ENCODE data around the gene IGFBP6. TPM values are rescaled to one million over a fixed set of nuclear protein-coding genes. Genes with fewer than 3 reads are reported as not detected.

Gene IGFBP6
- polyA plus RNA-seq, 1 donor from 2014 or later: not detected

GRCh38 chr12:53082637-53083175 lies 14.8 kb upstream of the IGFBP6 start:
- no peaks in the 10 kb centered on the region for H4K20me1 ChIP-seq (ENCODE audit: insufficient read depth)
- peaks cover 4% of the 10 kb centered on the region for H3F3A ChIP-seq (ENCODE audit: insufficient read depth, low read length, poor library complexity, severe bottlenecking)
- H3K4me3 ChIP-seq (ENCODE audit: low read length): no peak overlapping the region
- no peak overlapping the region for H3K27ac ChIP-seq (ENCODE audit: low read length)
- H3K36me3 ChIP-seq (ENCODE audit: insufficient read depth, low read length): no peaks in the 10 kb centered on the region
- peaks cover 11% of the 10 kb centered on the region for H3K79me2 ChIP-seq (replicated peaks; ENCODE audit: insufficient read depth, low read length)
- no peak overlapping the region for H3K9ac ChIP-seq (ENCODE audit: low read length)
- H3K9me2 ChIP-seq (ENCODE audit: insufficient read depth, low read length): no peaks in the 10 kb centered on the region
- H3K9me3 ChIP-seq (ENCODE audit: low read length): no peaks in the 10 kb centered on the region
- H3K4me2 ChIP-seq (ENCODE audit: low read length): no peak overlapping the region
- no peak overlapping the region for H2AFZ ChIP-seq (ENCODE audit: low read depth, low read length)
- no peaks in the 10 kb centered on the region for H3K27me3 ChIP-seq (ENCODE audit: insufficient read depth, low read depth, low read length)
- TF ChIP-seq POLR2AphosphoS5 (IDR thresholded peaks at IDR 0.05) (no peak), TAF1 (IDR thresholded peaks at IDR 0.05; ENCODE audit: low read depth) (no peak), CTCF (IDR thresholded peaks at IDR 0.05; ENCODE audit: poor library complexity, severe bottlenecking) (no peak), RAD21 (conservative IDR thresholded peaks at IDR 0.05) (no peak), EZH2 (IDR thresholded peaks at IDR 0.05; ENCODE audit: borderline replicate concordance, insufficient read depth, low read length, poor library complexity, severe bottlenecking) (no peak), SMC3 (conservative IDR thresholded peaks at IDR 0.05; ENCODE audit: poor library complexity) (no peak), MXI1 (conservative IDR thresholded peaks at IDR 0.05; ENCODE audit: poor library complexity, severe bottlenecking) (no peak), EP300 (conservative IDR thresholded peaks at IDR 0.05; ENCODE audit: poor library complexity, severe bottlenecking) (no peak)
- TF ChIP-seq, protein P1, sequence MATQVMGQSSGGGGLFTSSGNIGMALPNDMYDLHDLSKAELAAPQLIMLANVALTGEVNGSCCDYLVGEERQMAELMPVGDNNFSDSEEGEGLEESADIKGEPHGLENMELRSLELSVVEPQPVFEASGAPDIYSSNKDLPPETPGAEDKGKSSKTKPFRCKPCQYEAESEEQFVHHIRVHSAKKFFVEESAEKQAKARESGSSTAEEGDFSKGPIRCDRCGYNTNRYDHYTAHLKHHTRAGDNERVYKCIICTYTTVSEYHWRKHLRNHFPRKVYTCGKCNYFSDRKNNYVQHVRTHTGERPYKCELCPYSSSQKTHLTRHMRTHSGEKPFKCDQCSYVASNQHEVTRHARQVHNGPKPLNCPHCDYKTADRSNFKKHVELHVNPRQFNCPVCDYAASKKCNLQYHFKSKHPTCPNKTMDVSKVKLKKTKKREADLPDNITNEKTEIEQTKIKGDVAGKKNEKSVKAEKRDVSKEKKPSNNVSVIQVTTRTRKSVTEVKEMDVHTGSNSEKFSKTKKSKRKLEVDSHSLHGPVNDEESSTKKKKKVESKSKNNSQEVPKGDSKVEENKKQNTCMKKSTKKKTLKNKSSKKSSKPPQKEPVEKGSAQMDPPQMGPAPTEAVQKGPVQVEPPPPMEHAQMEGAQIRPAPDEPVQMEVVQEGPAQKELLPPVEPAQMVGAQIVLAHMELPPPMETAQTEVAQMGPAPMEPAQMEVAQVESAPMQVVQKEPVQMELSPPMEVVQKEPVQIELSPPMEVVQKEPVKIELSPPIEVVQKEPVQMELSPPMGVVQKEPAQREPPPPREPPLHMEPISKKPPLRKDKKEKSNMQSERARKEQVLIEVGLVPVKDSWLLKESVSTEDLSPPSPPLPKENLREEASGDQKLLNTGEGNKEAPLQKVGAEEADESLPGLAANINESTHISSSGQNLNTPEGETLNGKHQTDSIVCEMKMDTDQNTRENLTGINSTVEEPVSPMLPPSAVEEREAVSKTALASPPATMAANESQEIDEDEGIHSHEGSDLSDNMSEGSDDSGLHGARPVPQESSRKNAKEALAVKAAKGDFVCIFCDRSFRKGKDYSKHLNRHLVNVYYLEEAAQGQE (IDR thresholded peaks at IDR 0.05; ENCODE audit: borderline replicate concordance): no peak

GRCh38 chr12:53086361-53086760 lies 11.1 kb upstream of the IGFBP6 start:
- no peaks in the 10 kb centered on the region for H3K9me2 ChIP-seq (ENCODE audit: insufficient read depth, low read length)
- no peaks in the 10 kb centered on the region for H4K20me1 ChIP-seq (ENCODE audit: insufficient read depth)
- no peak overlapping the region for H3K9ac ChIP-seq (ENCODE audit: low read length)
- TF ChIP-seq CTCF (IDR thresholded peaks at IDR 0.05; ENCODE audit: poor library complexity, severe bottlenecking) (no peak), EZH2 (IDR thresholded peaks at IDR 0.05; ENCODE audit: borderline replicate concordance, insufficient read depth, low read length, poor library complexity, severe bottlenecking) (no peak), EP300 (conservative IDR thresholded peaks at IDR 0.05; ENCODE audit: poor library complexity, severe bottlenecking) (no peak), TAF1 (IDR thresholded peaks at IDR 0.05; ENCODE audit: low read depth) (no peak), MXI1 (conservative IDR thresholded peaks at IDR 0.05; ENCODE audit: poor library complexity, severe bottlenecking) (no peak), POLR2AphosphoS5 (IDR thresholded peaks at IDR 0.05) (no peak), SMC3 (conservative IDR thresholded peaks at IDR 0.05; ENCODE audit: poor library complexity) (no peak), RAD21 (conservative IDR thresholded peaks at IDR 0.05) (no peak)
- TF ChIP-seq, protein P1 (IDR thresholded peaks at IDR 0.05; ENCODE audit: borderline replicate concordance): no peak
- H2AFZ ChIP-seq (ENCODE audit: low read depth, low read length): no peak overlapping the region
- no peak overlapping the region for H3K4me3 ChIP-seq (ENCODE audit: low read length)
- H3K9me3 ChIP-seq (ENCODE audit: low read length): no peaks in the 10 kb centered on the region
- H3K27me3 ChIP-seq (ENCODE audit: insufficient read depth, low read depth, low read length): no peaks in the 10 kb centered on the region
- H3F3A ChIP-seq (ENCODE audit: insufficient read depth, low read length, poor library complexity, severe bottlenecking): no peaks in the 10 kb centered on the region
- H3K79me2 ChIP-seq (replicated peaks; ENCODE audit: insufficient read depth, low read length): no peaks in the 10 kb centered on the region
- no peak overlapping the region for H3K27ac ChIP-seq (ENCODE audit: low read length)
- no peak overlapping the region for H3K4me2 ChIP-seq (ENCODE audit: low read length)
- H3K36me3 ChIP-seq (ENCODE audit: insufficient read depth, low read length): no peaks in the 10 kb centered on the region

Measured in neural cell (in vitro differentiated cells).